AG10803 (cell line): ENCODE data around the gene TANC1.

Experiments used
- DNase-seq: peaks from one replicate; pipeline ENCODE4 v3.0.0; 2010; ENCODE audit warnings: low read depth
- H3K4me3 ChIP-seq: 2 replicates; pipeline ENCODE4 v1.5.1; 2011; ENCODE audit warnings: mild to moderate bottlenecking, low read length, control low read depth
- TF ChIP-seq, protein P1 (sequence below): conservative IDR thresholded peaks from 2 replicates; pipeline ENCODE4 v1.5.1; 2011; ENCODE audit warnings: mild to moderate bottlenecking, low read length, control low read depth, inconsistent platforms

Gene TANC1

GRCh38 chr2:159160954-159161353, 192.5 kb downstream of the TANC1 start:
- DNase-seq: no peak
- TF ChIP-seq, protein P1, sequence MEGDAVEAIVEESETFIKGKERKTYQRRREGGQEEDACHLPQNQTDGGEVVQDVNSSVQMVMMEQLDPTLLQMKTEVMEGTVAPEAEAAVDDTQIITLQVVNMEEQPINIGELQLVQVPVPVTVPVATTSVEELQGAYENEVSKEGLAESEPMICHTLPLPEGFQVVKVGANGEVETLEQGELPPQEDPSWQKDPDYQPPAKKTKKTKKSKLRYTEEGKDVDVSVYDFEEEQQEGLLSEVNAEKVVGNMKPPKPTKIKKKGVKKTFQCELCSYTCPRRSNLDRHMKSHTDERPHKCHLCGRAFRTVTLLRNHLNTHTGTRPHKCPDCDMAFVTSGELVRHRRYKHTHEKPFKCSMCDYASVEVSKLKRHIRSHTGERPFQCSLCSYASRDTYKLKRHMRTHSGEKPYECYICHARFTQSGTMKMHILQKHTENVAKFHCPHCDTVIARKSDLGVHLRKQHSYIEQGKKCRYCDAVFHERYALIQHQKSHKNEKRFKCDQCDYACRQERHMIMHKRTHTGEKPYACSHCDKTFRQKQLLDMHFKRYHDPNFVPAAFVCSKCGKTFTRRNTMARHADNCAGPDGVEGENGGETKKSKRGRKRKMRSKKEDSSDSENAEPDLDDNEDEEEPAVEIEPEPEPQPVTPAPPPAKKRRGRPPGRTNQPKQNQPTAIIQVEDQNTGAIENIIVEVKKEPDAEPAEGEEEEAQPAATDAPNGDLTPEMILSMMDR: no peak
- no peak overlapping the region for H3K4me3 ChIP-seq

- no peak overlapping the region for H3K4me3 ChIP-seq
- no peak for DNase-seq
- TF ChIP-seq, protein P1: no peak
Measured at GRCh38 chr2:159163930-159164329, 195.5 kb downstream of the TANC1 start.

GRCh38 chr2:159164457-159164911, 196.0 kb downstream of the TANC1 start:
- DNase-seq: no peak
- TF ChIP-seq, protein P1: no peak
- no peak overlapping the region for H3K4me3 ChIP-seq

GRCh38 chr2:159165048-159165447, 196.6 kb downstream of the TANC1 start:
- no peak overlapping the region for H3K4me3 ChIP-seq
- DNase-seq: no peak
- TF ChIP-seq, protein P1: no peak

DNA sequence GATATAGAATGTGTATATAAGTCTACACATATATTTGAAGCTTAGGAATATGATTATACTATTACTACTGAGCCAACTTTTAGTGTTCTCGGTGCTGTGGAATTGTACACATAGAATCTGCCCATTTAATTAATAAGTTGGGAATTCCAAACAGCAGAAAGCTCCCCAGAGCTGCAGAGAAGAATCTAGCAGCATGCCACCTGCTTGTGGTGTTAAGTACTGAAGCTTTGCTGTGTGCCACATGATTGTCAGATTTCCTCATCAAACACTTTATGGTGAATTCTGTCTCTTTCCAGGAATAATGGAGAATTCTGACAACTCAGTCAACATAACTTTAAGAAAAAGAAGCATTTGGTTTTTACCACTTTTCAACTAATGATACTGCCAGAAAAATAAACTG, 200.3 kb downstream of the TANC1 start:
- TF ChIP-seq, protein P1: peak; percentile 52
- peak; percentile 40 for DNase-seq

GRCh38 chr2:159169187-159169586, 200.7 kb downstream of the TANC1 start:
- TF ChIP-seq, protein P1: no peak
- no peak for DNase-seq
- H3K4me3 ChIP-seq: no peak overlapping the region

More for the DNA sequence above, 200.3 kb downstream of the TANC1 start:
- no peak overlapping the region for H3K4me3 ChIP-seq

DNA sequence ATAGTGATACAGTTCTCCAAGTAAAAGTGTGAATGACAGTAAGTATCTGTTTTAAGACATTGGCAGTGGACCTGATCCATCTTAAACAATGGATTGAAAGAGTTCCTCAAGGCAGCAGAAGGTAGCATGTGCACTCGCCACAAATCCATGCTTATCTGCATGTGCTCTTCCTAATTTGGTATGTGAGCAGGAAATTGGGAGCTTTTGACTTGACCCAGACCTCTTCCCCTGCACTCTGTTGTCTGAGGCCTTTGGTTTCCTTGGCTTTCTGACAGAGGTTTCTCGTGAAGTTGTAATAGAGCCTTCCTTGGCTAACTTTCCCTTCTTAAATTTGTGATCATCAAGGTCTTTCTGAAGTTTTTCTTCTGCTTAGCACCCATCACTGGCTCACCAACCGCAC, 204.0 kb downstream of the TANC1 start:
- H3K4me3 ChIP-seq: no peak overlapping the region
- no peak for DNase-seq
- TF ChIP-seq, protein P1: no peak
